Astrocyte (in vitro differentiated cells and primary cell): ENCODE measurements around the gene PTPRN2.

Experiments
- CTCF ChIP-seq: IDR thresholded peaks from 2 replicates; pipeline ENCODE4 v1.5.1; 2011; ENCODE audit warnings: low read depth, mild to moderate bottlenecking, inconsistent platforms, low read length, moderate library complexity; ENCODE audit not compliant: insufficient read depth
- EZH2 ChIP-seq: IDR thresholded peaks from 2 replicates; pipeline ENCODE4 v1.6.1; 2012; ENCODE audit warnings: mild to moderate bottlenecking, low read length, inconsistent platforms; ENCODE audit not compliant: insufficient read depth

DNA sequence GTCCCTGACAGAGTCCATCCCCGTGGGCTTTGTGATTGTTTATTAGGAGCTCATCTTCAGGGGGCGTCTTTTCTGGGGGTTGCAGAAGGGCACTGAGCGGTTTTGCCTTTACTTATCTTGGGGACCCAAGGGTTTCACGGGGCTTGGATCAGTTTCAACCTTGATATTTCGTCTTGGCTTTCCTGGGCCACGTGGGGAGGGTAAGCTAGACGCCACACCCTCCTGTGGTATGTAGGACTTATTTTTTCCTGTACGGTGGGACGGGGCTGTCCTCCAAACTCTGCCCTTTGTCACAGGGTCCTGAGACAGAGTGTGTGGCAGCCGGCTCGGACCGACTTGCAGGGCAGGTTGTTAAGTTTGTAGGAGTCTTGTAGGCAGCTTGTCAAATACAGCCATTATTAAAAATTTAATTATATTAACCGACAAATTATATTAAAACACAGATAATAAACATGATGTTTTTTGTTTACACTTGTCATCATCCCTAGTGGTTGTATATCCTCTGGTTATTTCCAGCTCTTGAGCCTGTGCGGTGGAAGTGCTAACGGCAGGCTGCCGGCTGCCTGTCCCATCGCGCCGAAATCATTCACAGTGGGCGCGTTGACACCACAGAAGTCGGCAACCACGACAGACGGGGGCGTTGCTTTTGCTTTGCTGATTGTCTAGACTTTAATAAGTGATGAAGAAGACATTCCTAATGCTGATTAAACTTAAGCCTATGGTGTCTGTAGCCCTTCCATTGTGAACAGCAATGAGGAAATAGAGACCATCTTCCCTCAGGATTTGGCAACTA lies 1057.7 kb downstream of the PTPRN2 start:
- TF ChIP-seq CTCF (no peak), EZH2 (no peak)
